ENCODE results near the gene KCND3.

The KCND3 gene

DNA sequence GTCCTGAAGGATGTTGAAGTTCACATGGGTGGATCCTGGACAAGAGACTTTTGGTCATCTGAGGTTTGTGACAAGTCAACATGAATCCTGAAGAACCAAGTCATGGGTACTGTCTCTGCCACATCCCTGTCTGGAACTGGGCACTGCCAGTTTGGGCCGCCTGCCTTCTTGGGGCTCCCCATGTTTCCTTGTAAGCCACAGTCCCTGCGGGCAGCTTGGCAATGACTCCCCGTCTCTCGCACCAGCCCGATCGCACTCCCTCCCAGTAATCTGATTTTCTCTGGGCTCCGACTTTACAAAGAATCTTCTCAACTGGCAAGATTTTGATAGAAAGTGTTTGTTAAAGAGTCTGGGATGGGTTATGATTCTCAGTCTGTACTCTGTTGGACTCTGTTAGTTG is 153.4 kb downstream of the KCND3 start:
- no peak for DNase-seq

DNA sequence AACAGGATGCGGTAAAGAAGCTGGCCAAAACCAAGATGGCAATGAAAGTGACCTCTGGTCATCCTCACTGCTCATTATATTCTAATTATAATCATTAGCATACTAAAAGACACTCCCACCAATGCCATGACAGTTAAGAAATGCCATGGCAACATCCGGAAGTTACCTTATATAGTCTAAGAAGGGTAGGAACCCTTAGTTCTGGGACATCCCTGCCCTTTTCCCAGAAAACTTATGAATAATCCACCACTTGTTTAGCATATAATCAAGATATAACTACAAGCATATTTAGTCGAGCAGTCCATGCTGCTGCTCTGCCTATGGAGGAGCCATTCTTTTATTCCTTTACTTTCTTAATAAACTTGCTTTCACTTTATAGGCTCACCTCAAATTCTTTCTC is 154.0 kb downstream of the KCND3 start:
- DNase-seq: no peak

DNA sequence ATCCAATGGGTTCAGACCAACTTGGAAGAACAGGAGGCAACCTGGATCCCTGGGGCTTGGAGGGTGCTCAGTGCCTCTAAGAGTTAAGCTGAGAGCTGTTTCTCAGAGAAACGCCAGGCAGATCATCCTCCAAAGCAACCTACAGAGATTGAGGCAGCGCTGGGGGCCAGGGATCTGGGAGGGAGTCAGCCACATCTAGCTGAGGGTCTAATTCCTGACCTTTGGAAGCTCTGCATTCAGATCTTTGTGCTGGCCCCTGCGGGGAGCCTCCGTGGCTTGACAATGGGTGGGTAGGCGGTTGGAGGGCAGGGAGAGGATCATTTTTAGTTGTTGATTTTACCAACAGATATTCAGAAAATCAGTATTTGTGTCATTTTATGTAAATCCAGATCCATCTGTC is 154.5 kb downstream of the KCND3 start:
- no peak for DNase-seq

DNA sequence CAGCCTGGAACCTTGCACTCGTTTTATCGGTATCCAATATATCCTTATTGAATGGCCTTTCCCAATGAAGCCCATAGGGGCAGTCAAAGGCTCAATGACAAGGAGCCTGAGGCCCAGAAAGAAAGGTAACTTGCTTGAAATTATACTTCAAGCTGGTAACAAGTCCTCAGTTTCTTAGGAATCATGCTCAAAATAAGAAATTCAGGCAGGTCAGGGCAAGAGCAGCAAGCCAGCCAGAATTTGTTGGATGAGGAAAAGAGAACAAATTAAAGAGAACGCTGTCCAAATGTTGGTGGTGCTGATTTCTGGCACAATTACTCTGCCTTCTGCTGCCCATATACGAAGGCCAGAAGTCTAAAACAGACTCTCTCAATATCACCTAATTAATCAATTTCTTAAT is 156.1 kb downstream of the KCND3 start:
- DNase-seq: no peak

DNA sequence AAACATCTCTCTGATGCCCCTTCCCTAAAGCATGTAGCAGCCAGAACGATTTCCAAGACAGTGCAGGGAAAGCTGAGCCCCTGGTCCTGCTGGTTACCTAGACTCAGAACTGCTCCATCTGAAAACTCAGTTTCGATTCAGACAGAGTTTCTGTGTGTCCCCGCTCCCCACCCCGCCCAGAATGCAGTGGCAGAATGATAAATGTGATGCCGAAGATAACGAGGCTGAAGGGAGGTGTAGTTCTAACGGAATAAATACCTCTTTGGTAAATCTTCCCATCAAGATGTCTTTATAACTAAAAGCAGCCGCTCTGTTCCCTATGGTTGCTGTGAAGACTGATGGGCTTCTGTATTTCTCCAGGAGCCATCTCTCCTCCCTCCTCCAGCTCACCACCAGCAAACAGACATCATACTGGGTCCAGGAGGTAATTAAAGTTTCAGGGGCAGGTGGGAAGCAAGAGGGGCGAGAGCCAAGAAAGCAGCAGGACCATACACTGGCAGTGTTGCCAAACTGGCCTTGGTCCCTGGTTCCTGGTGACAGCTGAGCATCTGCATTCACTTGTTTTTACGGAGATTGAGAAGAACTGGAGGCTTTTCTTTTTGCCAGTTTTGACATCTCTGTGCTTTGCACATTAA is 156.8 kb downstream of the KCND3 start:
- no peak for DNase-seq

DNA sequence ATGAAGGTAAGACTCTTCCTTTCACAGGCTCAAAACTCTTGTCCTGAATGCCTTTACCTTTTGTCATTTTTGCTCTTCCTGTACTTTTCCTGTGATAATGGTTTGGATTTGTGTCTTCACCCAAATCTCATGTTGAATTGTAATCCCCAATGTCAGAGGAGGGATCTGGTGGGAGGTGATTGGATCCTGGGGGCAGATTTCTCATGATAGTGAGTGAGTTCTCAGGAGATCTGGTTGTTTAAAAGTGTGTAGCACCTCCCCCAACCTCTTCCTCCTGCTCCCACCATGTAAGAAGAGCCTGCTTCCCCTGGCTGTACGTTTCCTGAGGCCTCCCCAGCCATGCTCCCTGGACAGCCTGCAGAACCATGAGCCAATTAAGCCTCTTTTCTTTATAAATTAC is 158.3 kb downstream of the KCND3 start:
- no peak for DNase-seq

DNA sequence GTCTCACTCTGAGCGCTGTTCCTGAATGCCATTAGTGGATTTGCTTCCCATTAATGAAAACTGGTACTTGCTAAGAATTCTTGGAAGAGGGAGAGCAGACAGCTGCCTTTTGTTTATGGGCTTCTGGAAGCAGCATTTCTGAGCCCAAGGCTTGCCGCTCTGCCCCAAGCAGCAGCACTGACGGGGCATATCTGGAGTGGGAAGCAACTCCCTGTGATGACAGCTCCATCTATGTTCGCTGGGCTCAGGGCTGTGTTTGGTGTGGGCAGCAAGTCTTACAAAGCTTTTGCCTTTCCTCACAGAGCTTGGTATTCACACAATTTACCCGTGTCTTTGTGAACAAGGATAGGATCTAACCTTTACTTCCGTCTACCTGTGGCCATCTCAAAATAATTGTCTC is 161.5 kb downstream of the KCND3 start:
- DNase-seq: no peak

DNA sequence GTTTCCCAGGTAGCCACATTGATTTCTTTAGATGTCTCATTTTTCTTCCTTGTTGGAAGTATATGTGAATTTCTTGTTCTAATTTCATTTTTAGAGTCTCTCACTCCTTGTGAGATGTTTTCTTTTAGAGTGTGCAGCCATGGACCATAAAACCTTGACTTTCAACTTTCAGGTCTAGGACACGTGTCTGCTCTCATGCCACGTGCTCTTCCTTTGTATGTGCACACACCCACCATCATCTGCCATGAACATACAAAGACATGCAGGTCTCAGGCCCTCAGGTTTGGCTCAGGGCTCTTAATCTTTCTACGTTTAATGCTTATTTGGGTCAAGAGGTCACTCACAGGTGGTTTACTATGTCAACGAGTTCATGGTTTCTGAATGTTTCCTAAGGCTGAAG is 163.2 kb downstream of the KCND3 start:
- DNase-seq: no peak

DNA sequence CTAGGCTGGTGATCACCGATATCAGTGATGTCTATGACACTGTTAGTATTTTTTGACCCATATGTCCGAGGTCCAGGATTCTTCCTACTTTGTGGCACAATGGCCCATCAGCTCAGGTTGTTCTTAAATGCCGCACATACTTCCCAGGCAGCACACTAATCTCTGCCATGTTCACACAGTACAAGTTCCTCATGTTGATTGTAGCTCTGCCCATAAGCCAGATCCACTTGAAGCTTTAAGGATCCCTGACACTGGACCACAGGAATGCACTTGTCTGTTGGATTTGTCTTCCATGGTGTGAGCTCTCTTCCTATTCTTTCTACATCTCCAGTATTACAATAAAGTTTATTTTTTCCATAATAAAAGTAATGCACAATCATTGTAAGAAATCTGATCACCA is 164.3 kb downstream of the KCND3 start:
- no peak for DNase-seq

DNA sequence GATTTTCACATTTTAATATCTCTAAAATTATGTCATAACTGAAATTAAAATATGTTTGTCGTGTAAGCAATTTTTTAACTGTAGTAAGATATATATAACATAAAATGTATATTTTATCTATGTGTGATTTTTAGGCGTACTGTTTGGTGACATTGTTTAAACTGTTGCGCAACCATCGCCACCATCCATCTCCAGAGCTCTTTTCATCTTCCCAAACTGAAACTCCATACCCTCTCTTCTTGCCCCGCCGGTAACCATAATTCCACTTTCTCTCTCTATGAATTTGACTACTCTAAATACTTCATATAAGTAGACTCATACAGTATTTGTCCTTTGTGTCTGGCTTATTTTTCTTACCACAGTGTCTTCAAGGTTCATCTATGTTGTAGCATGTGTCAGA is 167.3 kb downstream of the KCND3 start:
- no peak for DNase-seq

DNA sequence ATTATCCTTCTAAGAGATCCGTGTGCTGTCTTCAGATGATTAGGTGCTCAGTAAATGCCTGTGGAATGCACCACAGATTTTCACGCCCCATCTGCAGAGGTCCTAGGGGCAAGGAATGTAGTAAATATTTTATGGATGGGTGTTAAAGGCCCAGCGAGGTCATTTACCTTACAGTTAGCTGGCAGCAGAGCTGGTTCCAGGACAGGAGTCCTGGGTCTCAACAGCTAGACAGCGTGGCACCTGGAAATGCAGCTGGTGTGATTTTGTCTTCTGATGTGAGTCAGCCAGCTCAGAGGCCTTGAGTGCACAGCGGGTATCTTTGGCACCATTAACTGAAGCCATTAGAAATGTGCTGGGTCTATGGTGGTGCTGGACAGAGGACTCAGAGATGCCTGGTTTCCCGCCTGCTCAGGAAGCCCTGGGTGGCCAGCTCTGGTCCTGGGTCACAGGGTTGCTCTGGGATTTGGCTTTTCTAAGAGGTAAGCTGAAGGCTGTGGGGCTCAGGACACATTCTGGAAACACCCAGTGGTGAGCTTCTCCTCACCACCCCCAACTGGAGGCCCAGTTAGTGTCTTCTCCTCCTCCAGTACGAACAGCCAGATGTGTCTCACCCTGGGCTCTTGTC is 168.2 kb downstream of the KCND3 start:
- no peak for DNase-seq

DNA sequence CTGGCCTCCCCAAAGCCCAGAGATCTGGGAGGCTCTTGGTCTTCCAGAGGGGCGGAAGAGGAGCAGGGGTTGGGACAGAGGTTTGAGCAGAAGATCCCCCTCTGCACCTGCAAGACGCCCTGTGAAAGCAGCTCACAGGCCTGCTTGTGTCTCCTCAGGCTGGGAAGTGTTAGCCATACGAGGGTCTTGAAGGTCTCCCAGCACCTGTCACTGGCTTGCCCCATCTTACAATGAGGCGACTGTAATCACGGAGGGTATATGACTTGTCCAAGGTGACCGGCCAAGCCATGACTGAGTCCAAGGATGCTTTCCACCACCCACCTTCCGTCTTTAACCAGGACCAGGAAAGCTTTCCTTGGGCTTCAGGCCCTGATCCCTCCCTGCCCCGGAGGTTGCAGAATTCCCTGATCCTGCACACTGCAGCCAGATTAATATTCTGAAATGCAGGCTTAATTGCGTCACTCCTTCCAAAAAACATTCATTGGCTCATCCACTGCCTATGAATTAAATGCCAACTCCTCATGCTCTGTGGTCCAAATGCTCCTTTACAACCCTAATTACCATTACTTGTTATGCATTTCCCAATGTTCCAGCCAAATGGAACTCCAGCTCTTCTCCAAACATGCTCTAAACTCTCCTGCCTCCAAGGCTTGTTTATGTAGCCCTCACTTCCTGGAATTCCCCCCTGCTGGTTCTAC is 169.8 kb downstream of the KCND3 start:
- DNase-seq: no peak

DNA sequence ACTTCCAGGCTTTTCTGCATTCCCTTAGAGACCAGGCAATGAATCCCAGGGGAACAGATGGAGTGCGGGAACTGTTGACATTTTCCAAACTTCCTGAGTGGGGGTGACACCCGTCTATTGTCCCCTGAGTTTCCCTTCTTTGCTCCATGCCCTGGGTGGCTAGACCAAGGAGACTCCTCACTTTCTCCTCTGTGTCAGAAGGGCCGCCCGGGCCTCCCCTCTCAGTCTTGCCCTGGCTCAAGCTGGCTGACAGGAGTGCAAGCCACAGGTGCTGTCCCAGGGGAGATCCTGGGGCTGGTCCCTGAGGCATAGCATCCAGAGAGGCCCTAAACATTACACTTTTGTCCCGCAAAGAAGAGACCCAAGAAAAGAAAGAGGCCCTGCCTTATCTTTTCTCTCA is 170.9 kb downstream of the KCND3 start:
- DNase-seq: no peak

DNA sequence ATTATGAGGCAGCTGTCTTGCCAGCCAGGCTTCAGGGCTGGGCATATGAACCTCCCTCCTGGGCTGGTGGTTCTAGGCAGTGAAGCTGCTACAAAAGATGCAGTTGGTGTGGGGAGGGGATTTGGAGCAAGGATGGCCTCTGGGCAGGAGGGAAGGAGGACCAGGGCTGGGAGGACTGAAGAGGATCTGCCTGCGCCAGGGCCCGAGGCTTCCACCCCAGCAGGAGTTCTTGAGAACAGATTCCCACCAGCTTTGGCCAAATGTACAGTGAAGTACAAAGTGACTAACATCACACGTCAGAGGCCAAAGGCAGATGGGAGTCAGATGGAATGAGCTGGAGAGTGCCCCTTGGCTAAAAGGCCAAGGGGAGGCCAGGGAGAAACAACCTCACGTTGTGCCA is 171.4 kb downstream of the KCND3 start:
- DNase-seq: no peak

DNA sequence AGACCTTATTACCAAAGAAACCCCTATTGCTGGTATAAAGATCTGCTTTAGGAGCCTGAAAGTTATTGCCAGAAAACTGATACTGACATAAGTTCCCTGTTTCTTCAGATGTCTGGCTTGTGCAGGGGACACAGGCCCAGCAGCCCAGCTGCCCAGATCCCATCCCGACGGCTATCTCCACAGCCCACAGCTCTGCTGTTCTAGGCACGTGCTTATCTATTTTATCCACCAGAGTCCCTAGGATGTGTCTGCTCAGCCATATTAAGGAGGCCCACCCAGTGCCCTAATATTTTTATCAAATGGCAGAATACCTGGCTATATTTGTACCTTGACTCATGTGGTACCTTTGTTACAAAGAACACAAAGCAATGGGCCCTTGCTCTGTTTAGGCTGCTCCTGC is 174.8 kb downstream of the KCND3 start:
- DNase-seq: no peak

DNA sequence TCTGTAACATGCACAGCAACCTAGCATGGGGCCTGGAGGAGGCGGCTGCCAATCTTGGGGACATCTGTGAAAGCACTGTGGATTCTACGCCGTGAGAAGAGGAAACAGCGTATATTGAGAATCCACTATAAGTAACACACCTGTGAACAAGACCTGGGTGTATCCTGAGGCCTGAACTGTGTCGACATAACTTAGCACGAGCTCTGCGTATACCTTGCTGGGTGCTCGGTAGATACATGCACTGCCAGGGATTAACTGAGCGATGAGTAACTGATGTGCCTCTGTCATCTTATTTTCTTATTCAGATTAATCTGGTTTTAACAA is 175.2 kb downstream of the KCND3 start:
- DNase-seq: no peak

DNA sequence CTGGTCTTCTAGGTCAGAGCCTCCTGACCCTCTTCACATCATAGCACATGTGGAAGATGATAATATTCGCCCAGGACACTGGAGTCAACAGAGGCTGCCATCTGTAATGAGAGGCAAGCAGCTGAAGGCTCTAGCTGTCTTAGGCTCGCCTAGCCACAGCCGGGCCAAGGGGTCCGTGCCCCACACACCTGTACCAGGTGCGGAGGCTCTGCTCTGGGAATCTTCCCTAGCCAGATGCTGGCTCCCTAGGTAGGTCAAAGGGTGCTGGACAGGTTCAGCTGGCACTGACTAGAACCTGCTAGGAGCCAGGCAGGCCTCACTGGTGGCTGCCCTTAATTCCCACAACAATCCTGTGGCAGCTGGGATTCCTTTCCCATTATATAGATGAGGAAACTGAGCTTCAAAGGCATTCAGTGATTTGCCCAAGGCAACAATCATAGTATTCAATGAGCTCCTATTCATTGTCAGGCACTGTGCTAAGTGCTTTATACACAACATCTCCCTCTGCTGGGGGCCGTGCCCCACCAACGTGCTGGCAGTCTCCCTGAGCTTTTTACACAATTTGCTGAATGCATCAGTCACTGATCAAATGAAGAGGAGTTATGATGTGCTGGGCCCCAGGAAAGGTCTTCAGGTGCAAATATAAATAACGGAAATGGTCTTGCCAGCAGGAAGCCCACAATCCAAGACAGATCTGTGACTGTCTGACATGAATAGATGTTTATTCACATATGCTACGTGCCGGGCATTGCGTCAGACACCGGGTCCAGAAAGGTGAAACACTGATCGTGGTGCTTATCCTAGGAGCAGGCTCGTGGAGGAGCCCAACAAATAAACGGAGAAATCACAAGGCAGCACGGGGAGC is 175.8 kb downstream of the KCND3 start:
- no peak for DNase-seq

DNA sequence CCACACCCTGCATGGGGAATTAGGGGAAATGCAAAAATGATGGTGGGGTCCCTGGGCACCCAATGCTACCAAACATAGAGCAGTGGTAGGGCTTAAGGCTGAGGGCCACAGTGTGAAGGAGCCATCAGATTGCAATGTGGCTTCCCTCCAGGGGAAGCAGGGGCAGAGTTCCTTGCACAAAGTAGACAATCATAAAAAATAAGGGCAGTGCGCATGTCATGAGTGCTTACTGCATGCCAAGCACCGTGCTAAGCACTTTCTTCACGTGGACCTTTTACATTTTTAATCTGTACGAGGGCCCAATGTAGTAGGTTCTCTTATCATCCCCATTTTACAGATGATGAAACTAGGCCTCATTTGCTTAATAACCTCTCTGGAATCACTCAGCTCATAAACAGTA is 177.2 kb downstream of the KCND3 start:
- DNase-seq: no peak

DNA sequence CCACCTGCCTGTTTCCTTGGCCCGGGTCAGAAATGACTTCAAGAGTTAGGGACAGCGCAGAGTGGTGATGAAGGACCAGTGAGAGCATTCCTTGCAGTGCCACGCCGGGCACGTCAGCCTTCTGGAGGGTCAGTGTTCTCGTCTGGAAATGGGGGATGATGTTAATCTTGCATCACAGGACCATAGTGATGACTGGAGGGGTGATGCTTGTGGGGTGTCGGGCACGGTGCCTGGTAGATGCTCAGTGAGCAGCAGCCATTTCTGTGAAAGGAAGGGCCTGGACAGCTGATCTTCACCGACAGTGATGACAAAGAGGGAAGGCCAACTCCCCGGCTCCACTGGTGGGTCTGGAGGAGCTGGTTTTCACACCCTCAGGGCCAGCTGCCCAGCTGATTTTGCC is 177.6 kb downstream of the KCND3 start:
- DNase-seq: no peak

DNA sequence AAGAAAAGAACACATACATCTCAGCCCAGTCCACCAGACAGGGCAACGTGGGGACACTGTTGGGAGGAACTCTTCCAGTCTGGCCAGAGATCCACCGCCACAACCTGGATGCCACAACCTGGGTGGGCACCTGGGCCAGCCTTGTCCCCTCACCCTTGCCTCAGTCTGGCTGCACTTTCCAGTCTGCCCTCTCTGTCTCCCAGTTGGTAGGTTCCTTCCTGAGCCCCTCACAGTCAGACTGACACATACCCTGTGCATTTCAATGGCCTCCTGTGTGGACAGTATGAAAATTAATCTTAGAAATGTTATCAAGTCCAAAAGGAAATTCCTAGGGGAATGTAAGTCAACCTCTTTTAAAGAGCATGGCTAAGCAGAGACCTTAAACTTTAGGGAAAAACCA is 184.2 kb downstream of the KCND3 start:
- no peak for DNase-seq

DNA sequence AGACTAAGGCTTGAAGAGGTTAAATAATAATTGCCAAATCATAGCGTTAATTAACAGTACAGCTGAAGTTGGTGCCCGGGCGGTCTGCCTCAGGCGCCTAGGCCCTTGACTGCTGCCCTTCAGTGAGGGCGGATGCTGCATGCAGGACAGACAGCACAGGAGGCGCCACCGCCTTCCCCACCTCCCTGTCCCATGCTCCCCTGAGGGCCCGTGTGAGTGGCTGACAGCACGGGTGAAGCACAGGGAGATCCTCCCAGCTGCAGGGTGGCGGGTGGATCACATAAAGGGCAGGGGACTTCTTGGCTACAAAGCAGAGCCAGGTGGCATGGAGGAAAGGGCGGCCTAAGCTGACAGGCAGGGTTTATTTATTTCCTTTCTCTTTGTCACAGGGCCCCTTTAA is 184.7 kb downstream of the KCND3 start:
- no peak for DNase-seq

DNA sequence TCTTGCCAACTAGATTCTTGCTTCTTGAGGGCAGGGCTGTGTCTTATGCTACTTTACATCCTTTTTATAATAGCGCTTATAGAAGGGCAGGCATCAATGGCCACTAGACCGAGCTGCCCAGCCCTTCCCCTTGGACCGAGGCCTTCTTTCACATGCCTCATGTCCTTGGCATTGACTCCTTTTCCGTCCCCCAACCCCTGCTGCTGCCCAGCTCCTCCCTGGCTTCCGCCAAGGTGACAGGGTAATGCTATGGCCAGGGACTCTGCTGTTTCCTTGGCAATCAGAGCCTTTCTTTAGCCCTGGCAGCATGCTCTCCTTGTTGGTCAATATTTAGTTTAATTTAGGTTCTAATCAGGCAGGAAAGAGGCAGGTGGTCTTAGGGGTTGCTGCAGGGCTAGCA is 185.5 kb downstream of the KCND3 start:
- no peak for DNase-seq

DNA sequence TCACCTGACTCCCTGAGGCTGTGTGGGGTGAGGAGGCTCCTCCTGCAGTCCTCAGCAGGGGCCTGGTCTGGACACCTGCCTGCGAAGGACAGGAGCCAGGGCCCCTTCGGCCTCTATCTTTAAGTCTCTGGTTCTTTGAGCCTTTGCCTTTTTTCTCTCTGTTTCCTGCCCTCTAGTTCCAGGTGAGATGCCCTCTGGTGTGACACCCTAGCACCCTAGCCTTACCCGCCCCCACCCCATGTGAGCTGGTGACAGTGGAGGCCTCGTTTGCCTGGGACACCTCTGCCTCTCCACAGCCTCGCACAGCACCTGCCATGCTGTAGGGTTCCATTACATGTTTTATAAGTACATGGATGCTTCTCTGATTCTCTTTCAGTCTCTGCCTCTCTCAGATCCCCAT is 186.5 kb downstream of the KCND3 start:
- DNase-seq: no peak

DNA sequence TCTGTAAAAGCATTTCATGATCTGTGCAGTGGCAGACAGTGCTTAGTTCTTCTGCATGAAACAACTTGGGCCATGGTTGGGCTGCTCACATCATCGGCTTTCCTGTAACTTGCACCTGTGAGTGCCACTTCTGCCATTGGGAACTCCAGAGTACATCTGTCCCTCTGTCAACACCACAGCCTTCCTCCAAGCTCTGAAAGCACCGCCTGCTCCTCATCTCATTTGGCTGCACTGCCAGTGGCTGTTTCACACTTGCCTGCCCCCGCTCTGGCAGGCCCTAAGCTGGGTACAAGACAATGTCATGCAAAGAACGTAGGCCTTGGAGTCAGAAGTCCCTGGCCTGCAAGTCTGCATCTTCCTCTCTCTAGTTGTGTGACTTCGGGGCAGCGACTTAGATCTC is 187.4 kb downstream of the KCND3 start:
- DNase-seq: no peak

Measured in SW 1271 (cell line).